ENCODE measurements around the gene ATF1. TPM values are rescaled to one million over a fixed set of nuclear protein-coding genes. Genes with fewer than 3 reads are reported as not detected.
"Not testable (repeated sequence)": the region's sequence is repeated elsewhere in the genome, so short reads cannot be mapped to it uniquely, and the experiment has no call there.

Gene ATF1
- total RNA-seq, 1 donor from 2014 or later, result 42.5 TPM

DNA sequence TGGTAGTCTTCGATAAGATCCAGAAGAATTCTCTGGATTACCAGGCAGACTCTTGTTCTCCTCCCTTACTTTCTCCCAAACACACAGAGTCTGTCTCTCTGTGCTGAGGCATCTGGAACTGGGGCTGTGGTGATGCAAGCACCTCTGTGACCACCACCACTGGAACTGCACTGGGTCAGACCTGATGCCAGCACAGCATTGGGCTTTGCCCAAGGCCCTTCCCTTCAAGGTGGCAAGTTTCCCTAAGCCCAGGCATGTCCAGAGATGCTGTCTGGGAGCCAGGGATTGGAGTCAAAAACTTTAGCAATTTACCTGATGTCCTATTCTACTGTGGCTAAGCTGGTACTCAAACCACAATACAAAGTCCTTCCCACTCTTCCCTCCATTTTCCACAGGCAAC lies 64.2 kb downstream of the ATF1 start:
- Mint-ChIP-seq H3K4me3 (no peak overlapping the region), H3K4me1 (peaks cover 6% of the 10 kb centered on the region), H3K36me3 (ENCODE audit: low read depth) (no peaks in the 10 kb centered on the region), H3K27me3 (no peaks in the 10 kb centered on the region), H3K9me3 (peaks cover 3% of the 10 kb centered on the region), H3K27ac (no peak overlapping the region)
- no peak for TF ChIP-seq CTCF (IDR thresholded peaks at IDR 0.05)
- CTCF ChIA-PET, result interaction anchor here (1.6 to 6.9 kb wide), 3 partner anchors 62 to 158 kb away, joined by 4 to 205 read pairs (median 22); partner anchors contain the start of gene ATF1
- intact Hi-C loops (cut with micrococcal nuclease), result loop anchor here (10.0 kb wide), 2 partner anchors 257 to 707 kb away; partner anchors contain the start of gene CSRNP2
- POLR2A ChIA-PET, result no interaction called here
- ATAC-seq (ENCODE audit: low read depth) (no peak), DNase-seq (no peak)

- H3K4me1 Mint-ChIP-seq, result peaks cover 6% of the 10 kb centered on the region
- no peak for TF ChIP-seq CTCF (IDR thresholded peaks at IDR 0.05)
- H3K9me3 Mint-ChIP-seq, result peaks cover 8% of the 10 kb centered on the region
- CTCF ChIA-PET, result interaction anchor here (1.6 to 6.9 kb wide), 2 partner anchors 96 to 157 kb away, joined by 4 to 205 read pairs; a partner anchor contains a TSS
- no peak for ATAC-seq (ENCODE audit: low read depth)
- no peaks in the 10 kb centered on the region for H3K27me3 Mint-ChIP-seq
- no peak overlapping the region for H3K27ac Mint-ChIP-seq
- intact Hi-C loops (cut with micrococcal nuclease), result loop anchor here (10.0 kb wide), 2 partner anchors 256 to 706 kb away; partner anchors contain the start of gene CSRNP2
- POLR2A ChIA-PET, result interaction anchor here (0.5 kb wide), 1 partner anchor 69 kb away, joined by 4 read pairs; no protein-coding TSS in a partner anchor
- DNase-seq, result no peak
- H3K36me3 Mint-ChIP-seq (ENCODE audit: low read depth), result peaks cover 2% of the 10 kb centered on the region
- H3K4me3 Mint-ChIP-seq, result no peak overlapping the region
Observed at GRCh38 chr12:50828886-50829285, 65.0 kb downstream of the ATF1 start.

GRCh38 chr12:50833801-50834200 lies 69.9 kb downstream of the ATF1 start:
- H3K27ac Mint-ChIP-seq; H3K36me3 Mint-ChIP-seq (ENCODE audit: low read depth); H3K4me1 Mint-ChIP-seq; DNase-seq; POLR2A ChIA-PET; ATAC-seq (ENCODE audit: low read depth); CTCF ChIA-PET; H3K4me3 Mint-ChIP-seq; intact Hi-C loops (cut with micrococcal nuclease); H3K27me3 Mint-ChIP-seq: not testable (repeated sequence)
- H3K9me3 Mint-ChIP-seq, result peaks cover 14% of the 10 kb centered on the region

GRCh38 chr12:50839042-50839441 lies 75.1 kb downstream of the ATF1 start:
- H3K36me3 Mint-ChIP-seq (ENCODE audit: low read depth), result no peaks in the 10 kb centered on the region
- no peak overlapping the region for H3K4me3 Mint-ChIP-seq
- ATAC-seq (ENCODE audit: low read depth) (no peak), DNase-seq (no peak)
- H3K4me1 Mint-ChIP-seq, result no peaks in the 10 kb centered on the region
- intact Hi-C loops (cut with micrococcal nuclease), result no loop called here
- CTCF ChIA-PET, result no interaction called here
- H3K27ac Mint-ChIP-seq, result no peak overlapping the region
- no peak for TF ChIP-seq CTCF (IDR thresholded peaks at IDR 0.05)
- no peaks in the 10 kb centered on the region for H3K27me3 Mint-ChIP-seq
- POLR2A ChIA-PET, result no interaction called here
- H3K9me3 Mint-ChIP-seq, result peaks cover 16% of the 10 kb centered on the region

GRCh38 chr12:50840809-50841487 lies 77.0 kb downstream of the ATF1 start:
- ChIA-PET CTCF (no interaction called here), POLR2A (no interaction called here)
- Mint-ChIP-seq H3K27me3 (no peaks in the 10 kb centered on the region), H3K27ac (no peak overlapping the region), H3K4me3 (no peak overlapping the region), H3K4me1 (no peaks in the 10 kb centered on the region), H3K9me3 (peaks cover 9% of the 10 kb centered on the region), H3K36me3 (ENCODE audit: low read depth) (no peaks in the 10 kb centered on the region)
- no peak for TF ChIP-seq CTCF (IDR thresholded peaks at IDR 0.05)
- ATAC-seq (ENCODE audit: low read depth) (no peak), DNase-seq (no peak)
- intact Hi-C loops (cut with micrococcal nuclease), result no loop called here

All from activated B cell treated with CpG ODN at 0.5 μM for 24 hours (primary cell).